GM19372 (cell line): ENCODE measurements around the gene UCHL5.
A peak's percentile ranks its signal among the peaks of the same experiment; 100 is the strongest.
"Not testable (repeated sequence)": the region's sequence is repeated elsewhere in the genome, so short reads cannot be mapped to it uniquely, and the experiment has no call there.

ENCODE experiments used
- ATAC-seq: cut with Tn5 transposase; IDR thresholded peaks from one replicate; pipeline ENCODE4 v1.9.1; 2021; ENCODE audit warnings: mild to moderate bottlenecking, low read depth, moderate library complexity; ENCODE audit not compliant: unreplicated experiment

Gene UCHL5

DNA sequence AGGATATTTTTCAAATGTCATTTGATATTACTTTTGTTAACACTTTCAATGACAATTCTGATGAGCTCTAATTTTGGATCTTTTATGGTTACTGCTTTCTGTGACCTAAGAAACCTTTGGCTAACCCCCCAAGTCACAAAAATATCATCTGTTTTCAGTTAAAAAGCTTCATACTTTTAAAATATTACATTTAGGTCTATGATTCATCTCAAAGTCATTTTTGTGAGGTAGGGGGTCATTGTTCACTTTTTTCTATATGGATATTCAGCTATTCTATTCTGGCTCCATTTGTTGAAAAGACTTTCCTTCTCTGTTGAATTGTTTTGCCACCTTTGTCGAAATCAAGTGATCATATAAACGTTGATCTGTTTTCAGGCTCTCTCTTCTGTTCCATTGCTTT lies 44.8 kb downstream of the UCHL5 start:
- no peak for ATAC-seq

DNA sequence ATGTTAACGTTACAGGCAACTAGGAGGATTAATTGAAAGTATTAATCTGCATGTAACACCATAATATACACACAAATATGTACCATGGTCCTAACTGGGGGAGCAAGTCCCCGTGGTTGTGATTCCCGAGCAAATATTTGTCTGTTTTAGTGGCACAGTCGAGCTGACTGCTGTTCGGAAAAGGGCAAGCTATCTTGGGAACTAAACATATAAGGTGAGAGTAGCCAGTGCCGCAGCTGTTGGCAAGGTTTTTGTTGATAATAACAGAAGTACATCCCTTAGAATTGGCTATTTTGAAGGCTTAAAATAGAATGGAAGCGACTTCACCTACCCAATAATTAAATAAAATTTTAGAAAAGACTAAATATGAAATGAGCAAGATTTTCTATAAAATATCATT lies 45.5 kb downstream of the UCHL5 start:
- no peak for ATAC-seq

- ATAC-seq = no peak
Measured at GRCh38 chr1:193013005-193013404, 46.2 kb downstream of the UCHL5 start.

DNA sequence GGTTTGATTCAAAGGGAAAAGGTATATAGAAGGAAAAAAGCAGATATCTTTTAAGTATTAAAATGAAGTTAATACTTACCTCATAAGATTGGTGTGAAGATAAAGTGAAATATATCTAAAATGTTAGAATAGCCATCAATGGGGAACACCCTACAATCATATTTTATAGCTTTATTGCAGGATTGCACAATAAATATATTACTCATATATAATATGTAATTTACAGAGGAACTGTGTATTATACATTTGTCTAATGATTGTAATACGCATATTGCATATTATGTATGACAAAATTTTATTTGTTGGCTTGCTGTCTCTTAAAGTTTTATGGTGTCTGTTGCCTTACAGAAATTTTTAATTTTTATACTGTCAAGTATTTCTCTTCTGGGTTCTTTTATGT lies 47.8 kb downstream of the UCHL5 start:
- no peak for ATAC-seq

- no peak for ATAC-seq
Measured at GRCh38 chr1:193009501-193009900, 49.7 kb downstream of the UCHL5 start.

GRCh38 chr1:193005785-193006184 lies 53.4 kb downstream of the UCHL5 start:
- no peak for ATAC-seq

- ATAC-seq = no peak
Measured at GRCh38 chr1:192998536-192998935, 60.6 kb downstream of the UCHL5 start.

DNA sequence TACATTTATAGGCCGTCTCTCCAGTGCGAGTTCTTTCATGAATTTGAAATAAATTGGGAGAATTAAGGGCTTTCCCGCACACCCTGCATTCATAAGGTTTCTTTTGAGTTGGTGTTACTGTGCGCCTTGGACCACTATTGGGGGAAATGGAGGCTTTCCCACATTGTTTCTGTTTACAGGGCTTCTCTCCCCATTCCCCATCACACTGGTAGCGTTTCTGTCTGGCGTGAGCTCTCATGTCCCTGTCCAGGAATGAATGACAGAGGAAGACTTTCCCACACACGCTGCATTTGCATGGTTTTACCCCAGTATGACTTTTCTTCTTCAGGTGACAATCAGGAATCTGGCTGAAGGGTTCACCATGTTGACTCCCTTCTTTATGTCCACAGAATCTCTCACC lies 65.0 kb downstream of the UCHL5 start:
- no peak for ATAC-seq

GRCh38 chr1:192993426-192994085 lies 65.6 kb downstream of the UCHL5 start:
- ATAC-seq = no peak

- ATAC-seq = not testable (repeated sequence)
Measured at GRCh38 chr1:192986748-192987334, 72.3 kb downstream of the UCHL5 start.

DNA sequence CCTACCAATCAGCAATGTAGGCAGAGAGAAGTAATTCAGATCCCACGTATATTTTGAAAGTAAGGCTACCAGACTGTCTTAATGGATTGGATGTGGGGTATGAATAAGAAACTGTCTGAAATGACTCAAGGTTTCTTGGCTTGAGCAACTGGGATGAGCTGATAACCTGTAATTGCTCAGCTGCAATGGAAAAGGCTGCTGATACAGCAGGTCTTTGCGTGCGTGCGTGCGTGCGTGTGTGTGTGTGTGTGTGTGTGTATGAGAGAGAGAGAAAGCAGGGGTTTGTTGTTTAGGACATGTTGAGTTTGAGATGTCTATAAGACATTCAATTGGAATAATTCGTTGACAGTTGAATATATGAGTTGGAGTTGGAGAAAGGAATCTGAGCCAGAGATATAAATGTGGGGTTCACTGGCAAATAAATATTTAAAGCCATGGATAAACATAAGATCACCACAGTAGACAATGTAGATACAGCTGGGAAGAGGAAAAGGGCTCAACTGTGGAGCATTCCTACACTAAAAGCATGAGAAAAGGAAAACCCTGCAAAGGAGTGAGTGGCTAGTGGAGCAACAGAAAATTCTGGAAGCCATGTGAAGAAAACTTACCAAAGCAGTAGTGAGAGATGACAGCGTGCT lies 72.9 kb downstream of the UCHL5 start:
- no peak for ATAC-seq

DNA sequence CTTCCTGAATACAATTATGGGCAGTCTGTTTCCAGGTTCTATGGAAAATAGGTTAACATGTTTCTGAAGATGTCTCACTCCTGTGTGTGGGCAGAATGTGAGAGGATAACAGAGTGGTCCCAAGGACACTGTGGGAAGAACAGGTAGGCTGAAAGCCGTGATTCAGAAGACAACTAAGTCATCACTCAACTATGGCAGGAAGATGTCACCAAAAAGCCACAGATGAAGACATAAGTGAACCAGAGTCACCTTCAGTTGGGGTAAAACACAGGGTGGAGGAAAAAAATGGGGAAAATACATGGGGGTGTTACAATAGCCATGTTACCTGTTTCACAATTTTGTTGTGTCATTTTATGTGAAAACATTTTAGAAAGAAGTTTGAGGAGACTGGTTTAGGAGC lies 75.1 kb downstream of the UCHL5 start:
- ATAC-seq = no peak

DNA sequence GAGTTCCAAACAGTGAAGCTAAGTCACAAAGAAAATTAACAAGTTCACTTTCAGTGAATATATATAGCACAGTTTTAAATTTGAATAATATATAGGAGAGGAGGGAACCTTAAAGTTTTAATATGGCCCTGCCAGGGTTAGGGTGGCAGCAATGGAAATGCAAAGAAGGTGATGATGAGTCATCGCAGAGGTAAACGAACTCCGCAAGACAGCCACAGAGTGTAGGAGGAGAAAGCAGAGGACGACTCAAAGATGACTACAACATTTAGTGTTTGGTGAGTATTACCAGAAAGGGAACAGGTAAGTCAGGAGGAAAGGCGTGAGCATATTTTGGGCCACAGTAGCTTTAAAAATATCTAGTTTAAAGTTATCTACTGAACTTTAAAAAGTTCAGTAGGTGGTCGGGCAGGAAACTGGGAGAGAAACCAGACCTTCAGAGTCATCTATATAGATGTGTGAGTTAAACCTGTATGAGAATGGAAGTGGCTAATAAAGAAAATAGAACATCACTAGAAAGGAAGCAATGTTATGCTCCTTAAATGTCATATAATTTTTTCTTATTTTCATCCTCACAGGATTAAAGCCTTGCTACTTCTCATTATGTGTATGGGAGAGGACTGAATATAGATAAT lies 75.7 kb downstream of the UCHL5 start:
- peak; percentile 77 for ATAC-seq

DNA sequence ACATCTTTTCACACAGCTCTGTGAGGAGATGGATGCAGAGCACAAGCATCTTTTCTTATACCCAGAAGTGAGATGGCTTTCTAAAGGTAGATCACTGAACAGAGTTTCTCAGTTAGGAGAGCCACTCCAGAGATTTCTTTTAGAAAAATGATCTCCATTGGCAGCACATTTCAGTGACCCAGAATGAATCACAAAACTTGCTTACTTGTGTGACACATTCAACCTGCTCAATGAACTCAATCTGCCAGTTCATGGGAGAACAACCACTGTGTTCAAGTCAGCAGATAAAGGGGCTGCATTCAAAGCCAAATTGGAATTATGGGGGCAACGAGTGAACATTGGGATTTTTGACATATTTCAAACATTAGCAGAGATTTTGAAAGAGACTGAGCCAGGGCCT lies 78.3 kb downstream of the UCHL5 start:
- no peak for ATAC-seq

GRCh38 chr1:192980334-192980733 lies 78.8 kb downstream of the UCHL5 start:
- not testable (repeated sequence) for ATAC-seq

DNA sequence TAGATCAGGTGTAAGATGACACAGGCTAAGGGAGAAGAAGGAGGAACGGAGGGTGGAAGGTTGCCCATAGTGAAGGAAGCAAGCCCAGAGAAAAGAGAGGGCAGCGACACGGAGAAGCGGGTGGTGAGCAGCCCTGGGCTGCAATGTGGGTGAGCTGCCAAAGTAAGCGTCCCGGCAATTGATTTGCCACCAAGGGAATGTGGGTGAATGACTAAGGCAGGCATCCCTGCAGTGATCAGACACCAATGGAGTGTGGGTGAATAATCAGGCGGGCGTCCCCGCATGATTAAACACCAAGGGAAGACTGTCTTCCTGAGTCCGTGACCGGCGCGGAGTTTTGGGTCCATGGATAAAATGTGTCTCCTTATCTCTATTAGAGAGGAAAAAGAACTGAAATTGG lies 79.6 kb downstream of the UCHL5 start:
- ATAC-seq = no peak

GRCh38 chr1:192978195-192978710 lies 80.9 kb downstream of the UCHL5 start:
- no peak for ATAC-seq

DNA sequence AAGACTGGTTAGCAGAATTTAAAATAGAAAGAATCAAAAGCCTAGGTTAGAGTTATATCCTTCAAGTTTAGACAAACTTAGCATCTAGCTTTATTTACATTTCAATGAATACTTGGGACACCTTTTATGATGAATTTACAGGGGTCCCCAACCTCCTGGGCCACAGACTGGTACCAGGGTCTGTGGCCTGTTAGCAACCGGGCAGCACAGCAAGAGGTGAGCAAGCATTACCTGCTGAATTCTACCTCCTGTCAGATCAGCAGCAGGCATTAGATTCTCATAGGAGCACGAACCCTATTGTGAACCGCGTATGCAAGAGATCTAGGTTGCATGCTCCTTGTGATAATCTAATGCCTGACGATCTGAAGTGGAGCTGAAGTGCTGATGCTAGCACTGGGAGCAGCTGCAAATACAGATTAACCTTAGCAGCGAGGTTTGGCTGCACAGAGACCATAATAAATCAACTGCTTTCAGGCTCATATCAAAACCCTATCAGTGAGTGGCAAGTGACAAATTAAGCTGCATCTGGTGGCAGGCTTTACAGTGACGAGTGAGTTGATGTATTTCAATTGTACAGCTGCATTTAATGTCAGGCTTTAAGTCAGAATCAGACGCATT lies 82.0 kb downstream of the UCHL5 start:
- no peak for ATAC-seq

DNA sequence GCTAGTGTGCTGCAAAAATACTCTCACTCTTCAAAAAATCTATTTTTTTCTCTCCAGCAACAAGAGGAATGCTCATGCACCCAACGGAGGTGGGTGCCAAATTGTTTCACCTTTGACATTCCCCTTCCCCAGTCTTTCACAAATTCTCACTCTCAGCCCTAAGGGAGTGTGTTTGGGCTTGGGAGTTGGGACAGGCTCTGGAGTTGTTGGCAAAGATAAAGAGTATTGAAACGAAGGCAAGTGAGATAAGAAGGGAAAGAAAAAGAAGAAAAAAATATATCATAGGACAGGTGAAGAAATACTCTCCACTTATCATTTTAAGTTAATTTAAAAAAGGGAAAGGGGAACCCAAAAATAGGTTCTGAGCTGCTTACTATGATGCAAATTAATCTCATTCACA lies 82.6 kb downstream of the UCHL5 start:
- no peak for ATAC-seq

DNA sequence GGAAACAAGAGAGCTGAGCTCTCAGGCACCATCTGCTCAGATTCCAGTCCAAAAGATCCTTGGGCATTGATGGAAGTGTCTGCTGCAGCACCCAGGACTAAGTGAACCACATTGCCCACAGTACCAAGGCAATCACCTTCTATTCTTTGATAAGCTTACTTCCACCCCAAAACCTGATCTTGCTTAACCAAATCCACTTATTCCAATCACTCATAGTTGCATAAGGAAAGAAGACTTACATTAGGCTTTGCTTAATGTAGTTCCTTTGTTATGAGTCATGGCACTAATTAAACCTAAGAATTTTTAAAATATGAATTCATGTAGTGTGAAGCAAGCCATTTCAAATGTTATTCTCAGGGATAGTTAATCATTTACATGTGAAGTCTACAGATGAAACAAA lies 84.5 kb downstream of the UCHL5 start:
- no peak for ATAC-seq

DNA sequence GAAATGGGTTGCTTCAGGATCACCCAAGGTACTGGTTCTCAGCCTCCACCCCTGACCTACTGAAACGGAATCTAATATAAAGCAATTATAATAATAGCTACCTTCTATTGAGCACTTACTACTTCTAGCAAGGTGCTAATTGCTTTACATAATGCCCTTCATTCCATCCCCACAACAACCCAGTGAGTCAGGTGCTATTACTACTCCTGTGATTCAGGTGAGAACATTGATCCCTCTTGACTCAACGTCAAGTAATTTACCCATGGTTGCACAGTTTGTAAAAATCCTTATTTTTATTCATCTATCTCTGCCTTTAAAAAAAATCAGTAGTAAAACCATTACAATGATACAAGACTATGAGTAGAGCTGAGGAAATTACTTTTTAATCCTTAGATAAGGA lies 85.2 kb downstream of the UCHL5 start:
- ATAC-seq = no peak
